ENCODE results near the gene SLIT1.

Gene SLIT1

DNA sequence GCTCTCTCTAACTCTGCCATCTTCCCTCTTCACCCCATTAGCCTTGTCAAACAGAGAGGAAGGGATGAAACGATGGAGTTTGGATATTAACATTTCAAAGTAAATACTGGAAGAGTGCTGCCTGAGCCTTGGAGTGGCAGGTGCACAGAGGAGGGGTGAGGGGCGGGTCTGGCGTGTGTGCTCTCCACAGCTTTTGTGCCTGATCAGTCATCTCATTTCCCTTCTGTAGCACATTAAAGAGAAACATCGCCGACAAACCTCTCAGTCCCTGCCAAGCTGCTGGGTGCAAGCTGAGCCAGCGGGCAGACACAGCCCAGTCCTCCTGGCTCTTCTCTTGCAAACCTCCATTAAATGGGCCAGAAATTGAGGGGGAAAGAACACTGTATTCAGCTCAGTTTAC is 76.2 kb downstream of the SLIT1 start:
- no peak for DNase-seq (ENCODE audit: low read depth)
- TF ChIP-seq, protein P1, sequence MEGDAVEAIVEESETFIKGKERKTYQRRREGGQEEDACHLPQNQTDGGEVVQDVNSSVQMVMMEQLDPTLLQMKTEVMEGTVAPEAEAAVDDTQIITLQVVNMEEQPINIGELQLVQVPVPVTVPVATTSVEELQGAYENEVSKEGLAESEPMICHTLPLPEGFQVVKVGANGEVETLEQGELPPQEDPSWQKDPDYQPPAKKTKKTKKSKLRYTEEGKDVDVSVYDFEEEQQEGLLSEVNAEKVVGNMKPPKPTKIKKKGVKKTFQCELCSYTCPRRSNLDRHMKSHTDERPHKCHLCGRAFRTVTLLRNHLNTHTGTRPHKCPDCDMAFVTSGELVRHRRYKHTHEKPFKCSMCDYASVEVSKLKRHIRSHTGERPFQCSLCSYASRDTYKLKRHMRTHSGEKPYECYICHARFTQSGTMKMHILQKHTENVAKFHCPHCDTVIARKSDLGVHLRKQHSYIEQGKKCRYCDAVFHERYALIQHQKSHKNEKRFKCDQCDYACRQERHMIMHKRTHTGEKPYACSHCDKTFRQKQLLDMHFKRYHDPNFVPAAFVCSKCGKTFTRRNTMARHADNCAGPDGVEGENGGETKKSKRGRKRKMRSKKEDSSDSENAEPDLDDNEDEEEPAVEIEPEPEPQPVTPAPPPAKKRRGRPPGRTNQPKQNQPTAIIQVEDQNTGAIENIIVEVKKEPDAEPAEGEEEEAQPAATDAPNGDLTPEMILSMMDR (IDR thresholded peaks at IDR 0.05; ENCODE audit: low read depth, low read length, missing control alignments): no peak
- in situ Hi-C loops (cut with HindIII; ENCODE audit: low sequenced_read_pairs): no loop called here
- no peak overlapping the region for H3K4me3 ChIP-seq (ENCODE audit: low read depth, low read length)

DNA sequence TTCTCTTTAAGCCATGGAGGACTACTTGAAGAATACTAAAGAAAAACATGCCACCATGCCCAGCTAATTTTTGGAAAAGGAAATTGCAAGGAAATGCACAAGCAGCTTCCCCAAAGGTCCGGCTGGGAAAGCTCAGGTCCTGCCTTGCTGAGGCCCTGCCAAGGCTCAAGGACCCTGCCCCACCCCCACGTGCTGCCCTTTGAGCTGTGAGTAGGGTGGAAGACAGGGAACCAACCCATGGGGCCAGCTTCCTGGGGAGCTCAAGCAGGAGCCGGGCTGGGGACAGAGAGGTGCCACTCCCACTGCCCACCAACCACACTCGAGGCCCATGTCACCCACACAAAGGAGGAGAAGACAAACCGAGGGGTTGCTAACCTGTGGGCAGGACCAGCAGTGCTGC is 78.2 kb downstream of the SLIT1 start:
- TF ChIP-seq, protein P1 (IDR thresholded peaks at IDR 0.05; ENCODE audit: low read depth, low read length, missing control alignments): no peak
- H3K4me3 ChIP-seq (ENCODE audit: low read depth, low read length): no peak overlapping the region
- in situ Hi-C loops (cut with HindIII; ENCODE audit: low sequenced_read_pairs): no loop called here
- DNase-seq (ENCODE audit: low read depth): no peak

DNA sequence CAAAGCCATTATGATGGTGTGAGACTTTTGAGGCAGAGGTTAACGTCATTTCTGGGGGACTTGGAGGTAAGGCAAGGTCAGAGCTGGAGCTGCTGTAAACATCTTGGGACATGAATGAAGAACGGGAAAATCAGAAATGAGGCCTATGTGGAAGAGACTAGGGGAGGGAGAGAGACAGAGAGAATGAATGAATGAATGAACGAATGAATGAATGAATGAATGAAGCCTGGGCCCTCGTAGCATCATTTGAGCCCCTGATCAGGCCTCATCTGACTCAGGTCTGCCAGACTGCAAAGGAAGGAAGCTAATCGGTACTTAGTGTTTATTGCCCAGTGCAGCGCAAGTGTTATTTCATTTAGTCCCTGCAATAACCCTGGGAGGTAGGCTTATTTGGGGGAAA is 79.6 kb downstream of the SLIT1 start:
- DNase-seq (ENCODE audit: low read depth): no peak
- in situ Hi-C loops (cut with HindIII; ENCODE audit: low sequenced_read_pairs): no loop called here
- TF ChIP-seq, protein P1 (IDR thresholded peaks at IDR 0.05; ENCODE audit: low read depth, low read length, missing control alignments): no peak
- H3K4me3 ChIP-seq (ENCODE audit: low read depth, low read length): no peak overlapping the region

DNA sequence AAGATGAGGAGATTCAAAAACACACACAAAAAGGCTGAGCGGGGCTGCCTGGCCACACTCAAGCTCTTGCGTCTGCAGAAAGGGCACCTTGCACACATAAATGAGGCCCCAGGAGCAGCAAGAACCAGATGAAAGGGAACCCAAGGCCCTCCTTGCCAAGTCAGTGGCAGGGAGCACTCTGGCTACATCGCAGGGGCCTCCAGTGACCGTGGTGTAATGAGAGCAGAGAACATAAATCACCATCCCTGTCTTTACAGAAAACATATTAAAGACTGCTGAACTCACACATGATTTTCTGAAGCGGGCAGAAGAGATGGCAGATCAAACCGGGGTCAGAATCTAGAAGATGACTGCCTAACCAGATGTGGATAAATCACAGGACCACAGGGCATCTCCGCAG is 80.5 kb downstream of the SLIT1 start:
- in situ Hi-C loops (cut with HindIII; ENCODE audit: low sequenced_read_pairs): no loop called here

DNA sequence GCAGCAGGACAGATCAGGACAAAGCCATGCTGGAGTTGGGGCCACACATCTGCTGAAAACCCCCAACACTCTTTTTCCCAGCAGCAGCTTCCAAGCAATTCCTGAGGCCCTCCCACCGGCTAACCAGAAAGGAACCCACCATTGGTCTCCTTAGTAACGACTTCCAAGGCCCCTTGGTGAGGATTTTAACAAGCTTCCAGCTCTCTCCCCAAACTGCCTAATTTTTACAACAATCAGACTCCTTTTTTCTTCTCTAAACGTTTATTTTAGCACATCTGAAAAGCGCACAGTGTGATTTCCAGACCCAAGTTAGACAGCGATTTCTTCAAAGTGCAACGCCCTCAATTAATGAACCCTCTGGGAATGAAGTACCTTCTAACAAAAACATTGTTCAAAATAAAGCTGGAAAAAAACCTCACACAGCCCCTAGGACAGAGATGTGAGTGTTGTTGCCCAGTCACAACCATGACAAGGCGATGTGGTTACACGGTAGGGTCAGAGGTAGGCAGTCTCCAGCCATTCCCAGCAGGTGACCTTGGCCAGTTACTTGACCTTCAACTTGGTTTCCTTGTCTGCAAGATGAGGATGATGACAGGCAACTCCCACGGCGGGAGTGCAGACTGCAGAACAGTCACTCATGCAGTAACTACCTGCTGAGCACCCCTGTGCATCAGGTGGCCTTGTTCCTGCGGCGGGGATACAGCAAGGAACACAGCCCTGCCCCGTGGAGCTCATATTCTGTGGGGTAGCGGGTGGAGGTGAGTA is 82.3 kb downstream of the SLIT1 start:
- TF ChIP-seq, protein P1 (IDR thresholded peaks at IDR 0.05; ENCODE audit: low read depth, low read length, missing control alignments): no peak
- no peak for DNase-seq (ENCODE audit: low read depth)
- no peak overlapping the region for H3K4me3 ChIP-seq (ENCODE audit: low read depth, low read length)
- in situ Hi-C loops (cut with HindIII; ENCODE audit: low sequenced_read_pairs): no loop called here

More for the DNA sequence above, 80.5 kb downstream of the SLIT1 start:
- DNase-seq (ENCODE audit: low read depth): no peak
- TF ChIP-seq, protein P1 (IDR thresholded peaks at IDR 0.05; ENCODE audit: low read depth, low read length, missing control alignments): no peak
- no peak overlapping the region for H3K4me3 ChIP-seq (ENCODE audit: low read depth, low read length)

DNA sequence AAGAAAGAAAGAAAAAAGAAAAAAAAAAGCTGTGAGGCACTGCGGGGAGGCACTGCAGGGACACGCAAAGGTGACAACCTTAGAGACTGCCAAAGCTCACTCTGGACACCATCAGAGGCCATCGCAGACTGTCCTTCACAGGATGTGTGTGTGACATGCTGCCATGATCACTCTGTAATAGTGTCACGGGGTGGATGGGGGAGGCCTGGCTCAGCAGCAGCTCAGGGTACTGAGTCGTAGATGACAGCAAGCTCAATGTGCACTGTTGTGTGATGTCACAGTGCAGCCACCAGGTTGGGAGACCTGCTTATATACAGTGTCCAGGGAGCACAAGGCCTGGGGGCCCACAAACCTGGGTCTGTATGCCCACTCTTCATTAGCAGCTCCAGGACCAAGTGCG is 83.3 kb downstream of the SLIT1 start:
- TF ChIP-seq, protein P1 (IDR thresholded peaks at IDR 0.05; ENCODE audit: low read depth, low read length, missing control alignments): no peak
- in situ Hi-C loops (cut with HindIII; ENCODE audit: low sequenced_read_pairs): no loop called here
- H3K4me3 ChIP-seq (ENCODE audit: low read depth, low read length): no peak overlapping the region
- no peak for DNase-seq (ENCODE audit: low read depth)
